Activated naive CD4-positive, alpha-beta T cell treated with Interleukin-2 at 50 U/mL for 16 hours (primary cell): ENCODE data around the gene FBN1.

Experiments
- DNase-seq: peaks from one replicate; pipeline ENCODE4 v3.0.0-alpha.2; 2020

FBN1 gene

GRCh38 chr15:48645558-48646330 is at the start of gene FBN1:
Gene FBN1, minus strand, starts transcription at chr15:48645709. Its CDS starts 940 bp downstream, at chr15:48644769.
- no peak for DNase-seq

GRCh38 chr15:48693484-48693883 is 48.0 kb upstream of the FBN1 start:
- no peak for DNase-seq

GRCh38 chr15:48688493-48688892 is 43.0 kb upstream of the FBN1 start:
- DNase-seq: no peak

- no peak for DNase-seq
These were observed 38.7 kb upstream of the FBN1 start for GRCh38 chr15:48683991-48684765.

GRCh38 chr15:48682942-48683651 is 37.6 kb upstream of the FBN1 start:
- no peak for DNase-seq

GRCh38 chr15:48681353-48681752 is 35.8 kb upstream of the FBN1 start:
- DNase-seq: no peak

GRCh38 chr15:48680841-48681240 is 35.3 kb upstream of the FBN1 start:
- DNase-seq: no peak

GRCh38 chr15:48679952-48680351 is 34.4 kb upstream of the FBN1 start:
- no peak for DNase-seq

GRCh38 chr15:48678851-48679250 is 33.3 kb upstream of the FBN1 start:
- no peak for DNase-seq

GRCh38 chr15:48677821-48678220 is 32.3 kb upstream of the FBN1 start:
- DNase-seq: no peak

- DNase-seq: no peak
These were observed 29.9 kb upstream of the FBN1 start for GRCh38 chr15:48675436-48675835.

- DNase-seq: no peak
These were observed 29.4 kb upstream of the FBN1 start for GRCh38 chr15:48674876-48675275.

- DNase-seq: no peak
These were observed 26.7 kb upstream of the FBN1 start for GRCh38 chr15:48672206-48672605.

- DNase-seq: no peak
These were observed 25.9 kb upstream of the FBN1 start for GRCh38 chr15:48671103-48672022.

GRCh38 chr15:48667701-48668100 is 22.2 kb upstream of the FBN1 start:
- DNase-seq: no peak

GRCh38 chr15:48664436-48664835 is 18.9 kb upstream of the FBN1 start:
- no peak for DNase-seq

- DNase-seq: no peak
These were observed 12.6 kb upstream of the FBN1 start for GRCh38 chr15:48657950-48658591.

GRCh38 chr15:48654801-48655200 is 9.3 kb upstream of the FBN1 start:
- no peak for DNase-seq

GRCh38 chr15:48653913-48654670 is 8.6 kb upstream of the FBN1 start:
- no peak for DNase-seq

GRCh38 chr15:48653216-48653615 is 7.7 kb upstream of the FBN1 start:
- DNase-seq: no peak

- DNase-seq: no peak
These were observed 7.1 kb upstream of the FBN1 start for GRCh38 chr15:48652510-48653076.
